GM10266 (cell line): ENCODE results near the gene TBL1X.

Experiments
- DNase-seq: peaks from one replicate; pipeline ENCODE4 v3.0.0; 2012; ENCODE audit errors: extremely low spot score
- CTCF ChIP-seq: IDR thresholded peaks from 2 replicates; pipeline ENCODE4 v1.5.1; 2012; ENCODE audit warnings: mild to moderate bottlenecking, low read depth; ENCODE audit not compliant: control insufficient read depth, insufficient read depth; ENCODE audit errors: missing control alignments

The TBL1X gene

GRCh38 chrX:9486786-9487387, 22.0 kb downstream of the TBL1X start:
- no peak for DNase-seq
- no peak for TF ChIP-seq CTCF

- TF ChIP-seq CTCF: no peak
- DNase-seq: no peak
Observed at GRCh38 chrX:9488586-9488985, 23.7 kb downstream of the TBL1X start.

GRCh38 chrX:9489234-9489633, 24.4 kb downstream of the TBL1X start:
- no peak for DNase-seq
- TF ChIP-seq CTCF: no peak

GRCh38 chrX:9492901-9493300, 28.0 kb downstream of the TBL1X start:
- no peak for TF ChIP-seq CTCF
- DNase-seq: no peak

GRCh38 chrX:9493936-9494335, 29.1 kb downstream of the TBL1X start:
- TF ChIP-seq CTCF: no peak
- no peak for DNase-seq

GRCh38 chrX:9494771-9495170, 29.9 kb downstream of the TBL1X start:
- no peak for TF ChIP-seq CTCF
- DNase-seq: no peak

GRCh38 chrX:9495496-9495895, 30.6 kb downstream of the TBL1X start:
- no peak for TF ChIP-seq CTCF
- no peak for DNase-seq
